Activated T-helper 1 cell treated with anti-CD3 and anti-CD28 coated beads, Interleukin-2, amount 50 U/mL, for 16 hours (primary cell): ENCODE data around the gene NPTXR.

Experiments used
- DNase-seq, 2 donors: peaks; one replicate each; pipeline ENCODE4 v3.0.0-alpha.2; 2020; ENCODE audit warnings: low read depth in 1 of 2, low spot score in 1 of 2

Gene NPTXR

GRCh38 chr22:38799265-38800002, 44.4 kb downstream of the NPTXR start:
- no peak for DNase-seq

GRCh38 chr22:38798496-38798895, 45.3 kb downstream of the NPTXR start:
- no peak for DNase-seq

DNA sequence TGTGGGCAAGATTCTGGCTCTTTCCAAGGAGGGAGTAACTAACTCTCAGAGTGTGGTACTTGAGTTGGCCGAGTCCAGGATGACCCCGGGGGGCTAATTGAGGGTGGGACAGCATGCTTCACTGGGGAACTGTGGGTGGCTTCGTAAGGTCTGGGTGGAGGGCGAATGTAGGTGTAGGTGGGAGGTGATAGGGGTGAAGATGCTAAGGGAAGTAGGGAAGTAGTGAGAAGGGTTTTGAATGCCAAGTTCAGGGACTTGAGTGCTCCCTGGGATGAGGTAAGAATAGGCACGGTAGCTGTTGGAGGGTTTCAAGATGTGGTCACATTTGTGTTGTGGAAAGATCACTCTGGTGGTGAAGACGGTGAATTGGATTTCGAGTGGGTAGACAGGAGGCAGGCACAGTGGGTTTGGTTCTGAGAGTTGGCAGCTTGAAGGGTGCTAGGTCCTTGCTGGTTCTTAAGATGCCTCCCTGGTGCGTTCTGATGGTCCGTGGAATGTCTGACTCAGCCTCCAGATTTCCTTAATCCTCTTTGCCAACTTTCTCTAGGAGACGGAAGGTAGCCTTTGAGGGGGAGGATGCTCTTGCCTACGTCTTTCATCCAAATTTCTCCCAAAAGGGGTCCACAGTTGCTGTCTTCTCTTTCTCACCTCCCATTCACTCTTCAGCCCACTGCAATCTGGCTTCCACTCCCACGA, 47.4 kb downstream of the NPTXR start:
- DNase-seq: no peak

- no peak for DNase-seq
These were observed 48.3 kb downstream of the NPTXR start for GRCh38 chr22:38795569-38795968.

DNA sequence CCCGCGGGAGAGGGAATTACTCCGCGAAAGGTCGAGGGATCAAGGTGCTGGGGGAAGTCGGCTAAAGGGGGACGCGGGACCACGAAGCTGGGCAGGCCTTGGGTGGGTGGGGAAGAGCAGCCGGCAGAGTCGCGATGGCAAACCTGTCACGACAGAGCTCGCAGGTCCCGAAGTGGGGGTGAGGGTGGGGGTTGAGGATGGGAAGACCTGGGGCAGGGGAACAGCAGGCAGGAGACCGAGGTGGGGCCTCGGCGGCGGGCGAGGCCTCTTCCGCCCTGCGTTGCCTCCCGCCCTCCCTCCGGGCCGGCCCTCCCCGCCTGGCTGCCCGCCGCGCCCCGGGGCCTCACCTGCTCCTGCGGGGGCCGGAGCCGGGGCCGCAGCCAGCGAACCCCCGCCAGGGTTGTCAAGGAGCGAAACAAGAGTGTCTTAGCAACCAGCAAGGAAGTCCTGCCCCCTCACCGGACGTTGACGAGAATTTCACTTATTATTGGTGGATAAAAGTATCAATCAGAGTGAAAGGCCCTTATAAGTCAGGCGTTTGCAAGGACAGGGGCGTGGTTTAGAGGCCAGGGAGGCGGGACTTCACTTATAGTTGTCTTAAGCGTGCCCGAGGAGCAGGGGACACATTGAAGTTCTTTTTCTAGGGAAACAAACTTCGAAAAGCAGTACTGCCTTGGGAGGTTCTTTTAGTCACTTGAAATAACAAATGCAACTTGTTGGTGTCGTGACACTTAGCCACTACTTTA, 49.9 kb downstream of the NPTXR start, which contains the start of gene DNAL4:
TSS of gene DNAL4 (minus strand) at position 423 of the 746 bp plus-strand sequence. CDS start 11,412 bp downstream, outside the sequence.
- DNase-seq: peak; percentile 79 to 80

DNA sequence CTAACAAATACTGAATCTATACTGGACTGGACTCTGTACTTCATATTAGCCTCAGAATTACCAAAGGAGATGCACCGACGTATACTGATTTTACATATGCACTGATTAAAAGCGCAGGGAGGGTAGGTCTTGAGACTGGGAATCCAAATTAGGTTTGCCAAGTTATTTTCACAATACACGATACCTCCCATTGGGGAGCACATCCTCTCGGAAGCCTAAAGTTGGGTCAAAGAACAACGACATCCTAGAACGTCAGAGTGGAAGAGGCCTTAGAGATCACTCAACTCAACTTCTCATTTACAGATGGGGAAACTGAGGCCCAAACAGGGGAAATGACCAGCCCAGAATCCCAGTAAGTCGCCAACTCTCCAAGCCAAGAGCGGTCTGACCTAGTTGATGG, 50.5 kb downstream of the NPTXR start:
- no peak for DNase-seq

- DNase-seq: no peak
These were observed 51.0 kb downstream of the NPTXR start for GRCh38 chr22:38792833-38793232.

DNA sequence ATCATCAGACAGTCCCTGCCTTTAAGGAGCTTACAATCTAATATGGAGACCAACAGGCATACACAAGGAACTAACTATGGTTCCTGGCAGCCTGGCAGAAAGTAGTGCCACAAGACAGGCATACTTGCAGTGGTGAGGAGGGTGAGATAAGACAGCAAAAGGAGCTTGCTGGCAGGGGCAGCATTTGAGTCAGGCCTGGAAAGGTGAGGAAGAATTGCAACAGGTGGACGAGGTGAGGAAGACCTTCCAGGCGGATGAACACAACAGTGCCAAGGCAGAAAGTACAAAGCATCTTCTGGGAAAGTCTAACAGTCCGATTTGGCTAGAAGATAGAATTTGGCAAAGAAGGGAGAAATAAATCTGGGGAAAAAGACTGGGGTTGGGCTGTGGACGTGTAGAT, 54.2 kb downstream of the NPTXR start:
- no peak for DNase-seq

DNA sequence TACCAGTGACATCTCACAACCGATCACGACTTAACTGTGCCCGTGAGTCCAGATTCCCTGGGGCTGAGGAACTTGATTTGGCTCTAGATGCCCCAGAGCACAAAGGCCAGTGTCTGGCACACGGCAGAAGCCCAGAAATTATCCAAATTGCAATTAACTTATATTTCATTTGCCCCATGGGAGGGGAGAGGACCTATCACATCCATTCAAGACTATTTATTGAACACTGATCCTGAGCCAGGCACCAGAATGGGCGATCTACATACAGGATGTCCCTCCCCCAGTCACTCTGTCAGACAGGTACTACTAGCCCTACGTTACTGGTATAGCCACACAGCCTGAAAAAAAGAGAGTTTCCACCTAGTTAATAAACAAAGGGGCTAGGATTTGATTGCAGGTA, 55.0 kb downstream of the NPTXR start:
- DNase-seq: no peak

GRCh38 chr22:38788021-38788816, 55.6 kb downstream of the NPTXR start:
- DNase-seq: no peak

GRCh38 chr22:38786631-38787030, 57.2 kb downstream of the NPTXR start:
- DNase-seq: no peak

- DNase-seq: no peak
These were observed 59.0 kb downstream of the NPTXR start for GRCh38 chr22:38784856-38785255.

GRCh38 chr22:38784035-38784434, 59.8 kb downstream of the NPTXR start:
- no peak for DNase-seq

DNA sequence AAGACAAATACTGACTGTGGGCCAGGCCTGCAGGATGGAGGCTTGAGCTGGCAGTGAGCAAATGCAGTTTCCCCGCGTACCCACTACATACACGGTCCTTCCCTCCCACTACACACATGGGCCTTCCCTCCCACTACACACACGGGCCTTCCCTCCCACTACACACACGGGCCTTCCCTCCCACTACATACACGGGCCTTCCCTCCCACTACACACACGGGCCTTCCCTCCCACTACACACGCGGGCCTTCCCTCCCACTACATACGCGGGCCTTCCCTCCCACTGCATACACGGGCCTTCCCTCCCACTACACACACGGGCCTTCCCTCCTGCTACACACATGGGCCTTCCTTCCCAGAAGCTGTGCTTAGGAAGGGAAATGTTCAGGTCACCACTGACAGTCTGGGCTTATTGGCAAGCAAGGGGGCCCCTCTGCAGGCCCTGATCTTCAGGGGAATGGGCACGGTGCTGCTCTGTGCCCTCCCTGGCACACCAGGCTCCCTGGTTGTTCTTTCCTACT, 60.7 kb downstream of the NPTXR start:
- DNase-seq: no peak

GRCh38 chr22:38782402-38783094, 61.3 kb downstream of the NPTXR start:
- DNase-seq: no peak

DNA sequence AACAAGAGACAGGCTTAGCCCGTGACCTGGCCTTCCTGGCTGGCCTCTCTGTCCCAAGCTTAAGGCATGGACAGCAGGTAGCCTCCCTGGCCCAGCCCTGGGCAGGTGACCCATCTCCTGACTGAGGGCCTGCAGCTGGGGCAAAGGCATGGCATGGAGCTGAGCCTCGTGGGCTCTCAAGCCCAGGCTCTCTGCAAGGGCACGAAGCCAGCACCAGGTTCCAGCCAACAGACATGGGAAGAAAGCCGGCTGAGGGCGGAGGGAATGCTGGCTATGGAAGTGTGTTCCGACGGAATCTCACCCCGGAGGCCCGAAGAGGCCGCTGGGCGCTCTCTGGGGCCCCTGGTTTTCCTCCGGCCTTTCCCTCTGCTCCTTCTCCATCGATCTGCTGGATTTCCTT, 62.8 kb downstream of the NPTXR start:
- no peak for DNase-seq

DNA sequence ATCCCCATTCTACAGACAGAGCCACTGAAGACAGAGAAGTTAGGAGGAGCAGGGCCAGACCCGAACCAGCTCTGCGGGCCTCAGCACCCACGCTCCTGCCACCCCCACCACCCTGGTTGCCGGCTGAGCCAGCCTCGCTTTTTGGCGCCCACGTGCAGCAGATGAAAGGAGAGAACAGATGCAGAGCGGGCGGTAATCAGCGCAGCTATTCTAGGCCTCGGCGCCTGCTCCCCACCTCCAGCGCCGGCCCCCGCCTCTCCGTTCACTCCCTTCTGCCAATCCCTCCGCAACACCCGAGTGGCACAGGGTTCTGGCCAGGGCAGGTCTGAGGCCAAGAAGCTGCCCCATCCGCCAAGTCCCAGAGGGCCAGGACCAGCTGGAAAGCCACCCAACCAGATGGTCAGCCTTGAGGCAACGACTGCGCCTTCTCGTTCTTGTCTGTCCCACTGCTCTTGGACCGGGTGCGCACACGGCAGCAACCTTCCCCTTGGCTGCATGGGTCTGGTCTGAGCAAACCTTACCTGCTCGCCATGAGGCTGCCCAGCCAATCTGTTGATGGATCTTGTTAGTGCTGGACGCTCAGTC, 66.6 kb downstream of the NPTXR start:
- DNase-seq: no peak

DNA sequence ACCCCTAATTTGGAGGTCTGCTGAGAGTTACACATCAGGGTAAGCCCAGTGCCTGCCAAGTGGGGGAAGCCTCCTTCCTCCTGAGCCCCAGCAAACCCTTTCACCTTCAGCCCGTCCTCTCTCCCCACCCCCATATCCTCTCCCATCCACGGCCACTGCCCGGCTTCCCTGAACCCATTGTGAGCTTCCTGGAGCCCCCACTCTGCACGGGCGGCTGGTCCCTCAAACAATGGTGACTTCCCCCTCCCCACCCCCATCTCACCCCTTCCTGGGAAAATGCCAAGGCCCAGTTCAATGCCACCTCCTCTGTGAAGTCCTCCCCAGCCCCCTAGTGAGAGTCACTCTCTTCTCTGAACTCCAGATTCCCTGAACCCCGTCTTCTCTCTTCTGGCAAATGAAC, 67.7 kb downstream of the NPTXR start:
- DNase-seq: no peak

DNA sequence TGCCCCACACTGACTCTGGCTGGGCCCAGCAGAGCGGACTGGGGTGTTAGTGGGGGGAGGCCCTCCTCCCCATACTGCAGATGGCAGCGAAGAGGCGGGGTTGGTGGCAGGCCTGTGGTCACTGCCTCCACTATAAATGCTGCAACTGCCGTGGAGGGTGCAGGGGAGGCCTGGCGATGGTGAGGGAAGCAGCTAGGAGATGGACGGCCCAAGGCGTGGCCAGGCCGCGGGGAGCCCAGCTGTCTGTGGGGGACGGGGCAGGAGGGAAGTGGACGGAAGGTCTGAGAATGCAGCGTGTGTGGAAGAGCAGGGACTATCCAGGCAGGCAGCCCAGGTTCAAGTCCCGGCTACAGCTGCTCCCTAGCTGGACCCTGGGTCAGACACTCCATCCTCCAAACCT, 68.2 kb downstream of the NPTXR start:
- no peak for DNase-seq
